NCI-H187 (cell line): ENCODE results near the gene OSBP.

Experiments used
- DNase-seq, 2 experiments: peaks; one replicate each; lab custom pipeline; 2025; lab: John Stamatoyannopoulos, UW

Gene OSBP

DNA sequence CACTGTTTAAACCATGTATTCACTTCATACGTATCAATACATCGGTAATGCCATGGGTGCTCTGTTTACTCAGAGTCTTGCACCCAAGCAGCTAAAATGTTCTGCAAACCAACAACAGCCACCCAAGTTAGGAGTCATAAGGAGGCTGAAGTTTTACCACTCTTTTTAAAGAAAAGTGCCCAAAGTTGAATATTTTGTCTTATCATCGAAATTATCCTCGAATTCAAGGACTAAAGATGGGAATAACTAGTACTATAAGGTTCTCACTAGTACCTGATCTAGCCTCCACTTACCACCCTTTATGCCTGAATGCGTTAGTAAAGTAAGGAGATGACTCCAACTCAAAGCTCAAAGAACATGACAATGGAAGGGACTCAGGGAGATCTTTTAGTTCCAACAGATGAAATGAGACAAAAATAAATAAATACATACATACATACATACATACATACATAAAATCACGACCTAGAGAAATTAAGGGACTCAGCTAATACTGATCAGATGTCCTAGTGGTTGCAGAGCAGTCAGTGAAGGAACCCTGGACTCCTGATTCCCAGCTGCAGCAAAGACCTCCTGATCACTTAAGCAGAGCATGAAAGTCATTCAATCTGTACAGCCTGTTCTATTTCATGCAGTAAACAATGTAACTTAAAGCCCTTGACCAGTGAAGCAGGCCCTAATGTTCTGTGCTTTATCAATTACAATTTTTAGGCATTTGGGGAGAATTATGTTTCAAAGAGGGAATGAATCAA lies 7.7 kb downstream of the OSBP start:
- DNase-seq: no peak

DNA sequence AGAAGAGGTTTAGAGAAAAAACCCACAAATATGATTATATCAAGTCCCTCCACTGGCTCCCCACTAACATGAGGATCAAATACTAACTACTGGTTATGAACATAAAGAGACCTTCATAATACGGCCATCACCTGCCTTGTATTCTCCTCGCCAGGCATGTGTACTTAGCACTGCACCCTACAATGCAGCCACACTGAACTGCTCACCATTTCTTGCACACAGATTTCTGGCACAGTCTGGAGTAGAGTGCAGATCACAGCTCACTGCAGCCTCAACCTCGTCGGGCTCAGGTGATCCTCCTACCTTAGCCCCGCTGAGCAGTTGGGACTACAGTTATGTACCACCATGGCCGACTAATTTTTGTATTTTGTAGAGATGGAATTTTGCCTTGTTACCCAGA lies 13.1 kb downstream of the OSBP start:
- no peak for DNase-seq

DNA sequence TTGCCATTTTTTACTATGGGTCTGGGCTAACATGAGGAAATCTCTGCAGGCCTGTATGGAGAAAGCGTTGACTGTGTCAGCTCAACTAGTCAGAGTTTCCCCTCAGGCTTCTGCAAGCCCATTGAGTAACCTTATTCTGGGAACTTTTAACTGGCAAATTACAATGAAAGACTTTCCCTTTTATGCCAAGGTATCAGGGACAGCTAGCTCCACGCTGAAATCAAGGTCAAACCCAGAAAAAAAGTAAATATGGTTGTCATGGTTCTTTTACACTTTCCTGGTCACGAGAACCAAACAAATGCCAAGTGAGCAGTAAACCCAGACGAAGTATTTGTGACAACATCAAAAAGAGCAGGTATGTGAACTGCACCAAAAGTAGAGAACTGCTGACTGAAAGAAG lies 13.8 kb downstream of the OSBP start:
- no peak for DNase-seq

DNA sequence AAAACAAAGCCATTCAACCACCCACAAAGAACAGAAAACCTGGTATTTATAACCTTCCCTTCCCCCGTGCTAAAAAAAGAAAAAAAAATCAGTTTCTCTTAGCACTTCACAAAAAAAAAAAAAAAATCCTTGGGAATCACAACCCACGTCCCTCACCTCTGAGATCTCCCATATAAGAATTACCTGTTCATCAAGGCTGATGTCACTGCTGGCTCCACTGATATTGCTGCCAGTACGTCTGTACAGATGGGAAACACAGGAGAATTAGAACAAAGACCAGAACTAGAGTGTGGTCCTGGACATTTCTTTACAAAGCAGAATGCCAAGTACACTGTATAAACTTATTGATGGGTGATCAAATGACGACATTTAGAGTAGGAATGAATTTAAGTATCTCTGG lies 14.9 kb downstream of the OSBP start:
- DNase-seq: no peak

DNA sequence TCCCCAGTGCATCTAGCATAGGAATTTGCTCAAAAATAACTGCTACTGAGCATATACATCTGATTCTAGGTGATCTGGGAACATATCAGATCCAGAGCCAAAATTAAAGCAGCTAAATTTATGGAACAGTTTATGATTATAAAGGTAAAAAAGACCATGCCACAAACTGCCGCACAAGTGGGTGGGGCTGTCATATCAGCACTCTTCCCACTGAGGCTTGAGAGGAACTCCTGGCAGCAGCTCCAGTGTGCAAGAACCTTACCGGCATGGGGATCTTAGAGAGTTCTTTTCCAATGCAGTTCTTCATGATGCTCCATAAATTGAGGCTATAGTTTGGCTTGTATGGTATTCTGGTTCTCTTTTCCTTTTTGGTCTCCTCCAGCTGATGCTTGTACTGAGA lies 15.3 kb downstream of the OSBP start:
- no peak for DNase-seq

DNA sequence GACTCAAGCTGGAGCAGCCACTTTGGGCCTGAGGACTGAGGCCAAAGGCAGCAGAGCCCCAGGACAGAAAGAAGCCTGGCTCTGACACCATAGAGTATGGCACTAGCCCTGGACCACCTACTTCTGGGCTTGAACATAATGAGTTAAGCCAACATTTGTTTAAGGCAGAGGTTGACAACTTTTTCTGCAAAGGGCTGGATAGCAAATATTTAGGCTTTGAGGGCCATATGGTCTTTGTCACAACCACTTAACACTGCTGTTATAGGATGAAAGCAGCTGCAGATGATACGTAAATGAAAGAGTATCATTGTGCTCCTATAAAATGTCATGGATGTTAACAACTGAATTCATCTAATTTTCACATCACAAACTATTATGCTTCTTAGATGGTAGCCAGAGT lies 16.6 kb downstream of the OSBP start:
- DNase-seq: no peak

DNA sequence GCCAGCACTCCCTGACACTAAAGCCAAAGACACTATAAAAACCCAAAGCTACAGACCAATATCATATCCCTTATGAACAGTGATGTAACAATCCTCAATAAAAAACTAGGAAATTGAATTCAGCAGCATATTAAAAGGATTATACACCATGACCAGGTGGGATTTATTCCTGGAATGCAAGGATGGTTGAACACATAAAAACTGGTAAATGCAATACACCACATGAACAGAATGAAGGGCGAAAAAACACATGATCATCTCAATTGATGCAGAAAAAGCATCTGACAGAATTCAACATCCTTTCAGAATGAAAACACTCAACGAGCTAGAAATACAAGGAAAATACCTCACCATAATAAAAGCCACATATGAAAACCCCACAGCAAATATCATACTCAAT lies 31.3 kb downstream of the OSBP start:
- DNase-seq: no peak

DNA sequence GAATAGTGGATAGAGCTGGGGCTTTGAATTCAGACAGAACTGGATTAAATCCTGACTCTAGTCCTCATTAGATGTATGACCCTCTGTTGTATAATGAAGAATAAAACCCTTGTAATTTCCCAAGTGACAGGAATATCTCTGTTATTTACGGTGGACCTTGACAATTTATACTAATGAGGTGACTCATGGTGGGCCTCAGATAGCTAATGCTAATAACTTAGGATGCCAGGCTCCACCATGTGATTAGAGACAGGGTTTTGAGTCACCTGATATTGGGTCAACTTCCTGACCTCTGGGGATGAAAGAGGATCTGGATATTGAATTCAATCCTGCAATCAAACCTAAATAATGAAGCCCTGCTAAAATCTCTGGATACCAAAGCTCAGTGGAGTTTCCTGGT lies 33.6 kb downstream of the OSBP start:
- DNase-seq: no peak

GRCh38 chr11:59578369-59578768 lies 37.2 kb downstream of the OSBP start:
- no peak for DNase-seq

GRCh38 chr11:59575505-59575904 lies 40.1 kb downstream of the OSBP start:
- no peak for DNase-seq

GRCh38 chr11:59574932-59575502 lies 40.6 kb downstream of the OSBP start:
- no peak for DNase-seq

GRCh38 chr11:59574467-59574866 lies 41.1 kb downstream of the OSBP start:
- DNase-seq: no peak

DNA sequence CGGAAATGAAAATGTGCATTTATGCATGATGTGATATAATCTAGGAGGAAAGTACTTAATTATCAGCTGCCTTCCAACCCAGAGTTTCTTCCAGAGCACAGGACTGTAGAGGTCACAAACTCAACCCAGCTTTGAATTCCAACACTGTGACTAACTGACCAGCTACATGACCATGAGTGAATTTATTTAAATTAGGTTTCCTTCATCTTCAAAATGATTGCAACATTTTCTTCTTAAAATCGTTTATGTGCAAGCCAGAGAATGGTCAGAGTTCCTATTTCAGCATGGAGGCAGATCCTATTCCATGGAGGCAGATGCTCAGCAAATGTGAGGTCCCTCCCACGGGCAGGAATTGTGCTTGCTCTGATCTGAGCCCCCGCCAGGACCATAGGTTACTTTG lies 42.4 kb downstream of the OSBP start:
- no peak for DNase-seq

DNA sequence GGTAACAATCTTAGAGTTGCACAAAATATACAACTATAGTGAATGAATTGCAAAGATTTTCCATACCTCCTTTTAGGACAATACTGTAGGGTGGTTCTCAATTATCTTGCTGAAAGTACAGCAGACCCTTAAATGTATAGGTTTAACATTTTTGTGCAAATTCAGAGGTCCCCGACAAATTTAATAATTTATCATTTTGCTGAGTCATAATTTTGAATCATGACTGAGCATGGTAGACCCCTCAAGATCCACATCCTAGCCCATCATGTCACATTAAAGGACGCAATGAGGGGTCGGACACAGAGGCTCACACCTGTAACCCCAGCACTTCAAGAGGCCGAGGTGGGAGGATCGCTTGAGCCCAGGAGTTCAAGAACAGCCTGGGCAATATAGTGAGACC lies 43.5 kb downstream of the OSBP start:
- no peak for DNase-seq

DNA sequence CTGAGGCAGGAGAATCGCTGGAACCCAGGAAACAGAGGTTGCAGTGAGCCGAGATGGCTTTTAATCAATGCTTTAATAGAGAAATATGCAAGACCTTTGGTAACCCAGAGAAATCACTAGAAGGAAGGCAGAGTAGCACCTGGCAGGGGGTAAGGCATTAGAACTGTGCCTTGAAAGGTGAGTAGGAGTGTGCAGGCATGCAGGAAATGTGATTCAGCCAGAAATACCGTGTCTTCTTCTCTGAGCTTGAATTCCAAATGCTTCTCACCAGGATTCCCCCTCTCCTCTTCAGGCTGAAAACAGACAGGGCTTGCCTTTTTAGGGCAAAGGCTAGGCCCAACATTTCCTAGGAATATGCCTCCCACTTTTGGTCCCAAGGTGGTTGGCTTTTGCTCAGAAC lies 53.3 kb downstream of the OSBP start:
- no peak for DNase-seq

GRCh38 chr11:59560702-59561473 lies 54.7 kb downstream of the OSBP start:
- peak; percentile 51 to 69 for DNase-seq

- DNase-seq: peak; percentile 33 to 39
Observed at GRCh38 chr11:59560290-59560701, 55.3 kb downstream of the OSBP start.

GRCh38 chr11:59559886-59560285 lies 55.7 kb downstream of the OSBP start:
- DNase-seq: no peak

- DNase-seq: no peak
Observed at GRCh38 chr11:59558270-59558643, 57.3 kb downstream of the OSBP start.

DNA sequence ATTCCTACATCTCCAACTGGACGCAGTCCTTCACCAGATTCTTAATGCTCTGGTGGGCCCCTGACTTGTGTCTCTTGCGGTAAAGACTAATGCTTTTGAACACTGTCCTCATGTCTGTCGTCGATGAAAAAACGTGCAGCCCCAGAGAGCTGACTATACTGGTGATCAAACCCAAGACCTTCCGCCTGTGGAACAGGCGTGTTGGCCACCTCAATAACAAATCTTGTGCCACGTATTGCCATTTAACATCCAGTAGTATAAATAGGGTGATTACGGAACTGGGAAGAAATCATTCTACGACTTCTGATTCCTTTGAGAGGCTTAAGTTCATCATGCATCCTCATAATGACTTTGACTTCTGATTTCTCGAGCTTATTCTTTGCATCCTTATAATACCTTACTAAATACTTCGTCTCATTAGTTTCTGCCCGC lies 58.6 kb downstream of the OSBP start:
- DNase-seq: no peak

DNA sequence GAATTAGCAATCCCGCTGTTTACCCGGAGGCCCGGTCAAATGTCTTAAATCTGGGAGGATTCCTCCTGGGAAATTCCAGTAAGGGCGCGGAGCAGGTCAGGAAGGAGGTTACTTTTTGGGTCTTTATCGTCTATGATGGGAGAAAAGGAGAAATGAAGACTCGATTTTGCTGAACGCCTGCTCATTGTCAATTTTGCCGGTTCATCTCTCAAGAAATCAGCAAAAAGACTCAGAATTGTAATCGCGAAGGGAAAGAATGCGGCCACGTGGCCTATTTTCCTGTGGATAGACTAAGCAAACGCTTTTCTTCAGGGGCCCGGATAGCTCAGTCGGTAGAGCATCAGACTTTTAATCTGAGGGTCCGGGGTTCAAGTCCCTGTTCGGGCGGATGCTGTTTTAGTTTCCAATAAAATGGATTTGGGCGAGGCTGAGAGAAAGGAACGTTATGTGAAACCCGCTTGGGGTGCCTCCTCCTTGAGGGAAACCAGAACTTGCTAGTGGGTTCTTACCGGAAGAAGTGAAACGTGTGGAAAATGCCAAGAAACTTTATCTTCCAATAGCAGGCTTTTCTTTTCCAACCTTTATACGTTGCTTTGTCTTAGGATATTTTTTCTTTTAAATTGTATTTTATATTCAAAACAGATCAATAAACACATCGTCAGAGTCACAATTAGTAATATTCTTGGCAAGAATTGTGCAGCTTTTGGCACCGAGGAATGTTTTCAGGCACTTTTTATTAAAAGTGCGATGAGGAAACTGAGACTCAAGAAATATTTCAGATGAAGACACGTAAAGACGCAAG lies 59.3 kb downstream of the OSBP start:
- no peak for DNase-seq

GRCh38 chr11:59555601-59556114 lies 59.9 kb downstream of the OSBP start:
- no peak for DNase-seq
